SK-N-SH treated with all-trans-retinoic acid at 6 μM for 48 hours (cell line): Measurements from ENCODE around the gene SLC39A10.

Experiments
- CREB5 ChIP-seq: fragments of 250-450 bp; sonication (Bioruptor Pico); IDR thresholded peaks from 2 replicates; pipeline ENCODE4 v1.5.1; 2020; ENCODE audit warnings: low read depth, mild to moderate bottlenecking, moderate library complexity
- SNAI2 ChIP-seq: fragments of 250-450 bp; sonication (Bioruptor Pico); IDR thresholded peaks from 2 replicates; pipeline ENCODE4 v1.5.0; 2020; ENCODE audit warnings: mild to moderate bottlenecking, moderate library complexity
- TCF4 ChIP-seq: fragments of 250-450 bp; sonication (Bioruptor Pico); IDR thresholded peaks from 2 replicates; pipeline ENCODE4 v1.8.0; 2021; ENCODE audit warnings: mild to moderate bottlenecking, moderate library complexity, borderline replicate concordance
- TOX ChIP-seq: fragments of 250-450 bp; sonication (Bioruptor Pico); IDR thresholded peaks from 2 replicates; pipeline ENCODE4 v1.8.0; 2021; ENCODE audit warnings: mild to moderate bottlenecking, moderate library complexity, borderline replicate concordance
- ZNF565 ChIP-seq: fragments of 450-650 bp; formaldehyde crosslinking; conservative IDR thresholded peaks from 2 replicates; pipeline ENCODE4 v1.5.0; 2020; ENCODE audit warnings: low read depth, mild to moderate bottlenecking, moderate library complexity
- ZNF70 ChIP-seq: fragments of 450-650 bp; formaldehyde crosslinking; IDR thresholded peaks from 2 replicates; pipeline ENCODE4 v1.5.0; 2020; ENCODE audit warnings: mild to moderate bottlenecking, moderate library complexity

- TF ChIP-seq TCF4 (CRISPR knock-in tag) (no peak), CREB5 (no peak), TOX (no peak), ZNF565 (CRISPR knock-in tag) (no peak), SNAI2 (no peak), ZNF70 (no peak)
Measured at GRCh38 chr2:195659982-195660890, 3.2 kb downstream of the SLC39A10 start.
